Liver (tissue), 2 donors: ENCODE data around the gene SC5D.

ENCODE experiments used
- FOXA1 ChIP-seq: IDR thresholded peaks from 2 replicates; pipeline ENCODE4 v1.6.1; 2016; ENCODE audit warnings: antibody characterized with exemption
- GABPA ChIP-seq, 2 donors: IDR thresholded peaks in 1 of 2; conservative IDR thresholded peaks in 1 of 2; 2 replicates each; pipeline ENCODE4 v1.6.1; 2016; ENCODE audit warnings: antibody characterized with exemption in 2 of 2, mild to moderate bottlenecking in 1 of 2, moderate library complexity in 1 of 2
- donor health status: healthy.

GRCh38 chr11:121349790-121350189 lies 57.2 kb downstream of the SC5D start:
- TF ChIP-seq GABPA (IDR thresholded peaks at IDR 0.05 in 1 of 2, conservative IDR thresholded peaks at IDR 0.05 in 1 of 2) (no peak), FOXA1 (no peak)
